ENCODE results near the gene TCF20. TPM values are rescaled to one million over a fixed set of nuclear protein-coding genes. Genes with fewer than 3 reads are reported as not detected.
A peak's percentile ranks its signal among the peaks of the same experiment; 100 is the strongest.

Gene TCF20
- total RNA-seq (10 to 100 TPM; 63.6 to 97.2 (median 78.1) TPM), polyA plus RNA-seq (1 to 10 TPM; 3.3 to 3.8 TPM), total RNA-seq (238 reads per million, percentile 94 among the genes with 10 or more reads in this experiment)

DNA sequence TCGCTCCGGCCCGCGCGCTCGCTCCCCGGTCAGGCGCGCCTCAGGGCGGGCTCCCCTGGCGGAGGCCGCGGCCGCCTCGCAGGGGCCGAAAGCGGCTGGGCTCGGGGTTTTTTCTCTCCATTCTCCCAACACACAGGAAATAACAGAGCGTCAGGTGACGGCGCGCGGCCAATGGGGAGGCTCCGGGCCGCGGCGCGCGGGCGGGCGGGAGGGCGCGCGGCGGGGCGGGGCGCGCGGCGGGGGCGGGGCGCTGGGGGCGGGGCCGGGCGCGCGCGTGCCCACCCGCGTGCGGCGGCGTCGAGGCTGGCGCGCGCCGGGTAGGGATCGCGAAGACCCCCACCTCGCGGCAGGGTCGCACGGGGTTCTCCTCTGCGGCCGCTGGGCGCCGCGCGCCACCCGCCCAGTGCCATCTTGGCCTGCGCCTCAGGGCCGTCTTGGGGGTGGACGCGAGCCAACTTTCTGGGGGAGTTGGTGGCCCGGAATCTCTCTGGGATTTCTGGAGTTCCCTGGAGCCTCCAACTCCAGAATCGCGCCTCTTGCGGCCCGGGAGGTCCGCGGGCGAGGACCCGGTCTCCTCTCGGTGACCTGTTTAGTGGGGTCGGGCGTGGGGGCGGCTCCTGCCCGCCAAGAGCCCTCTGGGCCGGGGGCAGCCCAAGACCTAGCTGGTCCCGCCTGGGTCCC is at the start of gene TCF20:
TCF20 (minus strand) TSS at position 144 of the 681 bp plus-strand sequence. CDS start 55,348 bp downstream, outside the sequence.
- peak; percentile 93 for ATAC-seq
- peak within 1 kb of the TSS; percentile 97 for H3K27ac ChIP-seq (ENCODE audit: low read depth, low read length)
- CTCF ChIA-PET, result interaction anchor here (1.0 kb wide), 1 partner anchor 42 kb away, joined by 3 read pairs; no protein-coding TSS in a partner anchor
- no peaks in the 10 kb centered on the region for H3K9me3 ChIP-seq (ENCODE audit: control insufficient read depth in 2 of 3, low read length in 3 of 3)
- Mint-ChIP-seq H3K36me3 (no peaks in the 10 kb centered on the region), H3K9me3 (no peaks in the 10 kb centered on the region), H3K27ac (peak within 1 kb of the TSS; percentile 79 to 95 (median 88)), H3K27me3 (no peaks in the 10 kb centered on the region), H3K4me1 (peaks cover 25 to 45% (median 33%) of the 10 kb centered on the region in 7 donors), H3K4me3 (peak within 1 kb of the TSS; percentile 86 to 98 (median 92))
- DNase-seq, result peak; percentile 68 to 81 (median 77)
- H3K36me3 ChIP-seq (ENCODE audit: control insufficient read depth in 2 of 3, insufficient read depth in 3 of 3, low read length in 3 of 3), result peaks cover 0 to 4% (median 0%) of the 10 kb centered on the region in 3 experiments
- intact Hi-C loops (cut with micrococcal nuclease), result no loop called here
- peak within 1 kb of the TSS; percentile 86 for H3K4me3 ChIP-seq (ENCODE audit: low read length)
- H3K27me3 ChIP-seq (ENCODE audit: control insufficient read depth in 2 of 2, insufficient read depth in 2 of 2, low read length in 2 of 2), result no peaks in the 10 kb centered on the region
- POLR2A ChIA-PET, result interaction anchor here (0.9 to 1.1 kb wide), 3 partner anchors 9 to 343 kb away, joined by 3 to 5 read pairs (median 3); no protein-coding TSS in a partner anchor
- H3K4me1 ChIP-seq (ENCODE audit: control insufficient read depth in 2 of 2, insufficient read depth in 2 of 2, low read length in 2 of 2), result peaks cover 20 to 21% of the 10 kb centered on the region in 2 donors

GRCh38 chr22:42319386-42319785 is 48.9 kb upstream of the TCF20 start:
- peaks cover 0 to 7% (median 0%) of the 10 kb centered on the region in 5 donors for H3K36me3 Mint-ChIP-seq
- POLR2A ChIA-PET, result no interaction called here
- Histone ChIP-seq H3K27me3 (ENCODE audit: control insufficient read depth in 2 of 2, insufficient read depth in 2 of 2, low read length in 2 of 2) (no peaks in the 10 kb centered on the region), H3K4me3 (ENCODE audit: low read length) (no peak overlapping the region), H3K9me3 (ENCODE audit: control insufficient read depth in 2 of 3, low read length in 3 of 3) (no peaks in the 10 kb centered on the region), H3K27ac (ENCODE audit: low read depth, low read length) (no peak overlapping the region), H3K36me3 (ENCODE audit: control insufficient read depth in 2 of 3, insufficient read depth in 3 of 3, low read length in 3 of 3) (no peaks in the 10 kb centered on the region), H3K4me1 (ENCODE audit: control insufficient read depth in 2 of 2, insufficient read depth in 2 of 2, low read length in 2 of 2) (peaks cover 13 to 23% of the 10 kb centered on the region in 2 donors)
- CTCF ChIA-PET, result no interaction called here
- intact Hi-C loops (cut with micrococcal nuclease), result no loop called here
- H3K27me3 Mint-ChIP-seq, result peaks cover 0 to 3% (median 0%) of the 10 kb centered on the region in 5 donors
- peaks cover 15 to 35% (median 23%) of the 10 kb centered on the region in 7 donors for H3K4me1 Mint-ChIP-seq
- DNase-seq, result no peak
- no peak overlapping the region for H3K4me3 Mint-ChIP-seq
- no peak overlapping the region for H3K27ac Mint-ChIP-seq
- no peak for ATAC-seq
- H3K9me3 Mint-ChIP-seq, result peaks cover 0 to 4% (median 0%) of the 10 kb centered on the region in 11 donors

DNA sequence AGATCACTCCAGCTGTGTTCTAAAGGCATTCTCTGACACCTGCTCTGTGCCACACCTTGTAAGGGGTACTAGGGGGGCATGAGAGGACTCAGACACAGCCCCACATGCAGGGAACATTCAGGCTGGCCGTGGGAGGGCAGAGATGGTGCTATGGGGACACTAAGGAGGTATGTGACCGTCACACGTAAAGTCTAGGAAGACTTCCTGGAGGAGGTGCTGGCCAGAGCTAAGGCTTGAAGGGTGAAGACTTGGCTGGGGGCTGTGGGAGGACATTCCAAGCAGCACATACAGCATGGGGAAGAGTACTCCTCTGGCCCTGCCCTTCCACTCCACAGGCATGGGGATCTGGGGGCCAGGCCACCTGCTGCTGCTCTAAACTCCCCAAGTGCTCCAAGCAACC is 48.5 kb upstream of the TCF20 start:
- H3K27ac Mint-ChIP-seq, result no peak overlapping the region

DNA sequence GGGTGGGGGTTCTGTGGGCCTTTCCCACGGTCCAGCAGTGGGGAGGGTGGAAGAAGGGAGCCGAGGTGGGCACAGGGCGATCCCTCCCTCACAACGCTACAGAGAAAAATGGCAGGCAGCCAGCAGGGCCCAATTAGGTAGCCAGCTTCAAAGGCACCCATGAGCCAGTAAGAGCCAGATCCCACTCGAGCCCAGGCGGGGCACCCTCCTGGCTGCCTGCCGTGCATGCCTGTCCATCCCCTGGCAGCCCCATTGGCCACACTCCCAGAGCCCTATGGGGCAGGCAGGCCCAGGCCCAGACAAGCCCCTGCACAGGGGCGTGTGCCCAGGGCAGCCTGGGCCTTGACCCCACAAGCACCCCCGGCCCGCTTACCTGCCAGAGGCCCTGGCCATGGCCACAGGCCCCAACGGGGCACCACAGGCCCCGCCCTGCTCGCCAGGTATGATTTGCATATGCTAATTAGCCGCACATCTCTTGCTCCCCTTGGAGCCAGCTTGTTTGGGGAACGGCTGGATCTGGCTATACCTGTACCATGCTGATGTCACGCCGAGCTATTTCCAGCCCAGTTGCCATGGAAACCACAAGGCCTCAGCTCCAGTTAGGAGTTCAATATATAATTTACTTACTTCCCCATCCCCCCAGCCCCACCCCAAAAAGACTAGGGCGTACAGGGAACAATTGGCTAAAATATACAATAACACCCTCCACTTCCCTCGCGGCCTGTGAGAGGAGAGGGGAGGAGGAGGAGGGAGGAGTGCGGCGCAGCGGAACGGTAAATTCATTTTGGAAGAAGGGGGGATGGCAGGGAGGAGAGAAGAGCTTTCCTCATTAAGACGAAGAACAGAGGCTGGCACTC is 47.5 kb upstream of the TCF20 start:
- no peak for DNase-seq
- Mint-ChIP-seq H3K27me3 (no peaks in the 10 kb centered on the region), H3K4me1 (peaks cover 24 to 43% (median 33%) of the 10 kb centered on the region in 7 donors), H3K27ac (peak overlapping the region in 2 of 9 donors; percentile 30 to 49), H3K4me3 (no peak overlapping the region), H3K9me3 (no peaks in the 10 kb centered on the region), H3K36me3 (peaks cover 0 to 6% (median 0%) of the 10 kb centered on the region in 5 donors)
- Histone ChIP-seq H3K4me3 (ENCODE audit: low read length) (no peak overlapping the region), H3K4me1 (ENCODE audit: control insufficient read depth in 2 of 2, insufficient read depth in 2 of 2, low read length in 2 of 2) (peaks cover 23 to 27% of the 10 kb centered on the region in 2 donors), H3K27me3 (ENCODE audit: control insufficient read depth in 2 of 2, insufficient read depth in 2 of 2, low read length in 2 of 2) (no peaks in the 10 kb centered on the region), H3K36me3 (ENCODE audit: control insufficient read depth in 2 of 3, insufficient read depth in 3 of 3, low read length in 3 of 3) (no peaks in the 10 kb centered on the region), H3K27ac (ENCODE audit: low read depth, low read length) (no peak overlapping the region), H3K9me3 (ENCODE audit: control insufficient read depth in 2 of 3, low read length in 3 of 3) (no peaks in the 10 kb centered on the region)
- ChIA-PET CTCF (no interaction called here), POLR2A (interaction anchor here (0.6 to 7.1 kb wide), 2 partner anchors 16 to 452 kb away, joined by 3 to 50 read pairs; no protein-coding TSS in a partner anchor)
- ATAC-seq, result no peak
- intact Hi-C loops (cut with micrococcal nuclease), result no loop called here

More for the DNA sequence above, 48.5 kb upstream of the TCF20 start:
- ATAC-seq (no peak), DNase-seq (no peak)
- Histone ChIP-seq H3K27me3 (ENCODE audit: control insufficient read depth in 2 of 2, insufficient read depth in 2 of 2, low read length in 2 of 2) (no peaks in the 10 kb centered on the region), H3K4me3 (ENCODE audit: low read length) (no peak overlapping the region), H3K9me3 (ENCODE audit: control insufficient read depth in 2 of 3, low read length in 3 of 3) (no peaks in the 10 kb centered on the region), H3K36me3 (ENCODE audit: control insufficient read depth in 2 of 3, insufficient read depth in 3 of 3, low read length in 3 of 3) (no peaks in the 10 kb centered on the region), H3K27ac (ENCODE audit: low read depth, low read length) (no peak overlapping the region), H3K4me1 (ENCODE audit: control insufficient read depth in 2 of 2, insufficient read depth in 2 of 2, low read length in 2 of 2) (peaks cover 17 to 23% of the 10 kb centered on the region in 2 donors)
- H3K4me1 Mint-ChIP-seq, result peaks cover 16 to 37% (median 23%) of the 10 kb centered on the region in 7 donors
- H3K9me3 Mint-ChIP-seq, result peaks cover 0 to 4% (median 0%) of the 10 kb centered on the region in 11 donors
- no peak overlapping the region for H3K4me3 Mint-ChIP-seq
- POLR2A ChIA-PET, result no interaction called here
- CTCF ChIA-PET, result no interaction called here
- H3K27me3 Mint-ChIP-seq, result peaks cover 0 to 3% (median 0%) of the 10 kb centered on the region in 5 donors
- peaks cover 0 to 6% (median 0%) of the 10 kb centered on the region in 5 donors for H3K36me3 Mint-ChIP-seq
- intact Hi-C loops (cut with micrococcal nuclease), result no loop called here

DNA sequence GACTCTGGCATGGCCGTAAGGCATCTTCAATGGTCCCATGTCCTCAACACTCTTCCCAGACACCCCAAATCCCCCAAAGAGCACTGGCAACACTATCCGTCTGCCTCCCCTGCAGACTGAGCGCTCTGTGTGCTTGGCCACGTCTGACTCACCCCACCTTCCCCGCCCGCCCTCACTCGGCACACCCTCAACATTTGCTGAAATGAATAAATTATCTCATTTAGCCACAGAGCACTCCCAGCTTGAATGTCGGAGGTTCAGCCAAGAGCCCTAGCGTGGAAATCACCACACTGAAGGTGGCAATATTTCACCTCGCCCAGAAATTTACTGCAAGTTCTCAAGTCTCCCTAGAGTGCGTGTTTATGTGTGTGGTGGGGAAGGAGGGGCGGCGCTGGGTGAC is 46.6 kb upstream of the TCF20 start:
- ATAC-seq, result peak; percentile 77
- H3K9me3 Mint-ChIP-seq, result no peaks in the 10 kb centered on the region
- peak overlapping the region in 6 of 9 donors; percentile 37 to 89 (median 62) for H3K27ac Mint-ChIP-seq
- no peaks in the 10 kb centered on the region for H3K27me3 Mint-ChIP-seq
- Histone ChIP-seq H3K4me1 (ENCODE audit: control insufficient read depth in 2 of 2, insufficient read depth in 2 of 2, low read length in 2 of 2) (peaks cover 23 to 36% of the 10 kb centered on the region in 2 donors), H3K27me3 (ENCODE audit: control insufficient read depth in 2 of 2, insufficient read depth in 2 of 2, low read length in 2 of 2) (no peaks in the 10 kb centered on the region), H3K36me3 (ENCODE audit: control insufficient read depth in 2 of 3, insufficient read depth in 3 of 3, low read length in 3 of 3) (no peaks in the 10 kb centered on the region), H3K9me3 (ENCODE audit: control insufficient read depth in 2 of 3, low read length in 3 of 3) (no peaks in the 10 kb centered on the region), H3K4me3 (ENCODE audit: low read length) (no peak overlapping the region), H3K27ac (ENCODE audit: low read depth, low read length) (no peak overlapping the region)
- CTCF ChIA-PET, result no interaction called here
- H3K4me1 Mint-ChIP-seq, result peaks cover 27 to 43% (median 36%) of the 10 kb centered on the region in 7 donors
- POLR2A ChIA-PET, result interaction anchor here (0.6 to 7.1 kb wide), 2 partner anchors 15 to 453 kb away, joined by 3 to 50 read pairs; no protein-coding TSS in a partner anchor
- intact Hi-C loops (cut with micrococcal nuclease), result no loop called here
- no peaks in the 10 kb centered on the region for H3K36me3 Mint-ChIP-seq
- no peak for DNase-seq
- peak overlapping the region in 4 of 10 donors; percentile 1 to 29 (median 9) for H3K4me3 Mint-ChIP-seq

DNA sequence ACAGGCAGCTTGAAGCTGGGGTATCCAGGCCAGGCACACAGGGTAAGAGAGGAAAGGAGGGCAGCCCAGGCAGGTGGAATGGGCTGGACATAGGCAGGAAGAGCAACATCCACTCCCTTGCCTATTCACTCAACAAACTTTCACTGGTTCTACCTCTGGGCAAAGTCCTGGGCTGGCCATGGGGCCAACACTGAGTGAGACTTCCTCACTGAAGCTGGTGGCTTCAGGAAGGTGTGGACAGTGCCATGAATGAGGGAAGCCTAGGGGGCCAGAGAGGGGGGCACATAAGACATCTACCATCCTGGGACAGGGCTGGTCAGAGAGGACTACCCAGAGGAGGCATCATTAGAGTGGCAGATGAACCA is 44.9 kb upstream of the TCF20 start:
- H3K27me3 ChIP-seq (ENCODE audit: control insufficient read depth in 2 of 2, insufficient read depth in 2 of 2, low read length in 2 of 2), result no peaks in the 10 kb centered on the region
- Mint-ChIP-seq H3K27ac (peak overlapping the region; percentile 74 to 95 (median 91)), H3K36me3 (no peaks in the 10 kb centered on the region), H3K4me1 (peaks cover 31 to 53% (median 43%) of the 10 kb centered on the region in 7 donors), H3K9me3 (no peaks in the 10 kb centered on the region), H3K27me3 (no peaks in the 10 kb centered on the region), H3K4me3 (peak overlapping the region in 7 of 10 donors; percentile 7 to 76 (median 48))
- intact Hi-C loops (cut with micrococcal nuclease), result loop anchor here in 1 of 2 donors (2.0 kb wide), 1 partner anchor 147 kb away; no protein-coding TSS in a partner anchor
- ChIA-PET POLR2A (interaction anchor here (1.3 to 7.1 kb wide), 2 partner anchors 13 to 19 kb away, joined by 4 to 50 read pairs; no protein-coding TSS in a partner anchor), CTCF (interaction anchor here (1.3 to 2.6 kb wide), 4 partner anchors 11 to 224 kb away, joined by 3 to 11 read pairs (median 4); partner anchors contain the start of gene NDUFA6)
- ATAC-seq, result no peak
- peaks cover 23 to 46% of the 10 kb centered on the region in 2 donors for H3K4me1 ChIP-seq (ENCODE audit: control insufficient read depth in 2 of 2, insufficient read depth in 2 of 2, low read length in 2 of 2)
- no peak overlapping the region for H3K4me3 ChIP-seq (ENCODE audit: low read length)
- H3K36me3 ChIP-seq (ENCODE audit: control insufficient read depth in 2 of 3, insufficient read depth in 3 of 3, low read length in 3 of 3), result no peaks in the 10 kb centered on the region
- H3K27ac ChIP-seq (ENCODE audit: low read depth, low read length), result no peak overlapping the region
- H3K9me3 ChIP-seq (ENCODE audit: control insufficient read depth in 2 of 3, low read length in 3 of 3), result no peaks in the 10 kb centered on the region
- no peak for DNase-seq
